Stimulated activated naive CD4-positive, alpha-beta T cell (primary cell): ENCODE results near the gene CTXN1.
"Not testable (repeated sequence)": the region's sequence is repeated elsewhere in the genome, so short reads cannot be mapped to it uniquely, and the experiment has no call there.

Source experiments
- DNase-seq, 6 experiments: peaks; one replicate each; lab custom pipeline; 2025; lab: John Stamatoyannopoulos, UW

CTXN1 gene

DNA sequence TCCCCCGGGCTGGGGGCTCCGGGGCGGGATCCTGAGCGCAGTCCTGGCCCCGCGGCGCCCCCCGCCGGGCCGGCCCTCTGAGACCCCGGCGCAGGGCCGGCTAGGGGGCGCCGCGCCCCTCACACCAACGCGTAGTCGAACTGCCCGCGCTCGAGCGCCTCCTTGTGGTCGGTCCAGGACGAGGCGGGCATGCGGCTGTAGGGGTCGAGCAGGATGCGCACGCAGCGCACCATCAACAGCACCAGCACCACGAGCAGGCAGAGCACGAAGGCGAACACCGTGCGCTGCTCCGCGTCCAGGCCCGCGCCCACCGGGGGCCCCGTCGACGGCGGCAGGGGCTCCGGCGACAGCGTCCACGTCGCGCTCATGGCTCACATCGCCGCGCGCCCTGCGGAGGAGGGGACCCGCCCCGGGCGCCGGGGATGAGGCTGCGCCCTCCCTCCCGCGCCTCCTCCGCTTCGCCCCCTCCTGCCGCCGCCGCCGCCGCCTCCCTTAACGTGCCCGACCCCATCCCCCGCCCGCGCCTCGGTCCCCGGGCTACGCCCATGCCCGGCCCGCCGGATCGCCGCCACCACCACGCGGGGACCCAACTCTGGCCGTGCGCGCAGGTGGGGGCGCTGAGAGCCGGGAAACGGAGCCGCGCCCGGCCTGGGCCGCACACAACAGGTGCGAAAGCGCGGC is 624 bp downstream of the CTXN1 start:
- peak; percentile 50 to 76 (median 70) for DNase-seq

DNA sequence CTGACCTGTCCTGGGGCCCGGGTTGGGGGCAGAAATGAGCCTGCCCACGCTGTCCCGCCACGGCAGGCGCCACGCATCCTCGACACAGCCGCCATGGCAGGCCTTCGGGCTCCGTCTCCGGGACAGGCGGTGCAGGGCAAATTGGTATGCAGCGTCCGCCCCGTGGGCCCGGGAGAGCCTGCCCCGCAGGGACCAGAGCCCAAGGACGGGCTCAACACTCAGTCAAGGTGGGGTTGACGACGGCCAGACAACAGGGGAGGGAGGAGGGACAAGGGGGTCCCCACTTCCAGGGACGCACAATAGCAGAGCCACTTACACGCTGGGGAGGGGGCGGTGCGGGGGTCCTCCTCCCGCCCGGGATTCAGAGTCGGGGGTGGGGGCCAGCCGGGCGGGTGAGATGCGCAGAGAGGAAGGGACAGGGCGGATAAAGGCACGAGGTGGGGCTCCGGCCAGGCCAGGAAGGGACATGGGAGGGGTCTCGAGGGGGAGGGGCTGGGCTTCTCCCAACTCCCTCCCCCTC is 1.2 kb downstream of the CTXN1 start:
- DNase-seq = no peak

DNA sequence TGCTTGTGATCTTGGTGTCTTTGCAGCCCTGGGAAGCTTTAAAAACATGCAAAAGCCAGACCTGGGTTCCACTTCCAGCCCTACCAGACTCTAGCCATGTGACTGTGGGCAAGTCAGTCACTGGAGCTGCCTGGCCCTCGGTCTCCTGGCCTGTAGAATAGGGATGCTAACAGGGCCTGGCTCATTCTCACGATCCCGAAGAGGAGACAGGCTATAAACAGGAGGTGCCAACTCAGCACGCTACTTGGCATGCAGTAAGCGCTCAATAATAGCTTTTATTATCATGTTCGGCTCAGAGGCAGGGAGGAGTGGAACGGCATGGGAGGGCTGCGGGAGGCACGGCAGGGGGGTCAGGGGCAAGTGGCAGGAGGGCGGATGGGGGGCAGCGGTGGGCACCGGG is 1.7 kb downstream of the CTXN1 start:
- DNase-seq = no peak

DNA sequence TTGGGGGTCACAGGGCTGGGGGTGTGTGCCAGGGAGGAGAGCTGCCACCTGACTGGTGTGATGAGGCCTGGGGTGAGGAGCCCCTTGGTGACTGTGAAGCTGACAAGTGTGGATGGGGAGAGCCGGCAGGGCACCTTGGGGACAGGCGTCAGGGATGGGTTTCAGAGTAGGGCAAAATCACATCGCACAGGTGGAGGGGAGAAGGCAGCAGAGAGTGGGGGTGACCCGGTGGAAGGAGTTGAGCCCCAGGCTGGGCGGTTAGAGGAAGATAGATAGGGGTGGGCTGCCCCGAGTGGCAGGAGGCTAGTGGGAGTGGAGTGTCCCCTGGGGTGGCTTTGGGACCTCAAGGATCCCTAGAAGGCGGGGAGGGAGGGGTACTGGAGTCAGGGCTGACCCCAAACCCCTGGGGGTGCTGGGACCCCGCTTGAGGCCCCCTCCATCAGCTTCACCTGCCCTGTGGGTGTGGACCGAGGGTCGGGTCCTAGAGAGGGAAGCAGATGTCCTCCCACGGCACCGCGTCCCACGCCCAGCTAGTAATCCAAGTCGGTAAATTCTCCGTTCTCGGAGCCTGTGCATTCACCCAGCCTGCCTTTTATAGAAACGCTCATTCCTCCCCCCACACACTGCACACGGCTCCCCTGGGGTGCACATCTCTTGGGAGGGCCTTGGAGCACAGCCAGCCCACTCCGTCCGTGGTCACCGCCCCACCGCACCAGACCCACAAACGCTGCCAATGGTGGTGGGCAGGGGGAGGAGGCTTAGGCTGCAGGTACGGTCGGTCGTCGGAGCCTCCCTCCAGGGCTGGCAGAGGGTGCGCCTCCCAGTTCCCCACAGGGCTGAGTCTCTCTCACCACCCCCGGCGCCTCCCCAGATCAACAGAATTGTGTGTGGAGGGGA is 2.4 kb downstream of the CTXN1 start:
- DNase-seq = no peak

DNA sequence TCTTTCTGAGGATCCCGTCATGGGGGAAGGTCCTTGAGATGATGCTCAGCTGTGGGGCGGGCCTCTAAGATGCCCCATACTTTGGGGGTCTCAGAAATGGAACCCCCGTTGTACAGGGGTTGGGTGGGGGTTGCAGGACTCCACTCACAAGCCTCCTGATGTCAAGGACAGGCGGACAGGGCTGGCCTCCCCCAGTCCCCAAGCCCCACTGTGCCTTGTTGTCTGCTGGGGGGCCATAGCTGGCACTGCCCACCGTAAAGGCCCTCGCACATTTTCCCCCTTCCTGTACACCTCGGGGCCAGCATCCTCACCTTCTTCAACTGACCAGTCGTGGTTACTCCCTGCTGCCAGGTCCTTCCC is 3.1 kb downstream of the CTXN1 start:
- DNase-seq = no peak

DNA sequence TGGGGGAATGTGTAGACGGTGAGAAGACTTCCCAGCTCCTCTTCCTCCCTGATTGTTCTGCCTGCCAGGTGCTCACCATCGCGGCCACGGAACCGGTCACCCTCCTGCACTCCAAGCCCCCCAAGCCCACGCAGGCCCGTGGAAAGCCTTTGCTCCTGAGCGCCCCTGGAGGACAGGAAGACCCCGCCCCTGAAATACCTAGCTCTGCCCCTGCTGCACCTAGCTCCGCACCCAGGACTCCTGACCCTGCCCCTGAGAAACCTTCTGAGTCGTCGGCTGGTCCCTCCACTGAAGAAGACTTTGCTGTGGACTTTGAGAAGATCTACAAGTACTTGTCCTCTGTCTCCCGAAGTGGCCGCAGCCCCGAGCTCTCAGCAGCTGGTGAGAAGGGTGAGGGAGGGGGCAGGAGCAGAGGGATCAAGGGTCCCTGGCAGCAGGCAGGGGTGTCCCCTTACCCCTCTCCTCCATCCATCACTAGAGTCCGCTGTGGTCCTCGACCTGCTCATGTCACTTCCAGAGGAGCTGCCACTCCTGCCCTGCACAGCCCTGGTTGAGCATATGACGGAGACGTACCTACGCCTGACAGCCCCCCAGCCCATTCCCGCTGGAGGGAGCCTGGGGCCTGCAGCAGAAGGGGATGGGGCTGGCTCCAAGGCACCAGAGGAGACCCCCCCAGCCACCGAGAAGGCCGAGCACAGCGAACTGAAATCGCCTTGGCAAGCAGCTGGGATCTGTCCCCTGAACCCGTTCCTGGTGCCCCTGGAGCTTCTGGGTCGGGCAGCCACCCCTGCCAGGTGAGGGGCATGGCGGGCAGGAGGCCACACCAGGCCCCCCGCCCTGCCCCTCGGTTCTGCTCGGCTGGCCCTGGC is 3.7 kb downstream of the CTXN1 start:
- no peak for DNase-seq

DNA sequence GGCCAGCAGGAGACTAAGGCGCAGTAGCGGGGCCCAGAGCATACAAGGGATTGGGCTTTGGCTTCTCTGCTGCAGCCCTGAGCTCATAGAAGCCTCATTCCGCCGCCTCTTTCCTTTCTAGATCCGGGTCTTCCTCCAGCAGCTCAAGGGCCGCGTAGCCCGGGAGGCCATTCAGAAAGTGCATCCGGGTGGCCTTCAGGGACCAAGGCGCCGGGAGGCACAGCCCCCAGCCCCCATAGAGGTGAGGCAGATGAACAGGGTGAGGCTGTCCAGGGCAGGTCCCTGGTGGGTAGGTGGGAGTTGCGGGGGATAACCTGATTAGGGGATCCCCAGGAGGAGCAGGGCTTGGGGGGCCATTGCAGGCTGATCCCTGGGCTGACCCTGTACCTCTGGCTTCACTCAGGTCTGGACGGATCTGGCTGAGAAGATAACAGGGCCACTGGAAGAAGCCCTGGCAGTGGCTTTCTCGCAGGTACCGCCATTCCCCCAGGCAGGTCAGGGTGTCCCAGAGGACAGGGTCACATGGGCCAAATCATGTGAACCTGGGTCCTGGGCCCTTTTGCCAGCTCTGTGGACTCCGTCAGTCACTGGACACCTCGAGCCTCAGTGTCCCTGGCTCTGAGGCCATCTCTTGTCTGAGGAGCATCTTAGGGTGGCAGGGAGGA is 4.5 kb downstream of the CTXN1 start:
- DNase-seq = no peak

DNA sequence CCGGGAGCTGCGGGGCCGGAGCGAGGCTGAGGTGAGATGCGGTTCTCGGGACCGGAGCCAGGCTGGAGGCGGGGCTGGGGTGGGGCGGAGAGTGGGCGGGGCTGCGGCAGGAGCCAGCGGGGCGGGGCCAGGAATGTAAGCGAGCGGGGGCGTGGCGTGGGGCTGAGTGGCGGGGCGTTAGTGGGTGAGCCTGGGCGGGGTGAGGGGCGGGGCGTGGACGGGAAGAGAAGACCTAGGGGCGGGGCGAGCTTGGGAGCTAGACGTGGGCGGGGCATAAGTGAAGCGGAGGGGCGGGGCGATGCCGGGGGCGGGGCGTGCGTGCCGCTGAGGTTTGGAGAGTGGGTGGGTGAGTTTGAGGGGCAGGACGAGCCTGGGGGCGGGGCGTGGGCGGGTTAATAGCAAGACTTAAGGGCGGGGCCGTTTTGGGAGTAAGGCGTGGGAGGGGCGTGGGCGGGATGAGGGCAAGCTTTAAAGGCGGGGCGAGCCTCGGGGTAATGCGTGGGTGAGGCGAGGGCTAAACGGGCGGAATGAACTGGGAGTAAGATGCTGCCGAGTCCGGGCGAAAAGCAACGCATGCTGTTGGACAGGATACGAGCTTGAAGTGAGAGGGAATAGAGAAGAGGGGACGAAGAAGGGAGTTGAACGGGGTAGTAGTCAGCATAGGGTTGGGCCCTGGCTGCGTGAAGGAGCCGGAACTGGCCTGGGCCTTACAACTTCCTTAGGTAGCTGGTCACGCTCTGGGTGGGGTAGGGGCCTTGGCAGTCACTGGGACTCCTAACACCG is 5.2 kb downstream of the CTXN1 start:
- peak; percentile 98 to 100 (median 100) for DNase-seq

DNA sequence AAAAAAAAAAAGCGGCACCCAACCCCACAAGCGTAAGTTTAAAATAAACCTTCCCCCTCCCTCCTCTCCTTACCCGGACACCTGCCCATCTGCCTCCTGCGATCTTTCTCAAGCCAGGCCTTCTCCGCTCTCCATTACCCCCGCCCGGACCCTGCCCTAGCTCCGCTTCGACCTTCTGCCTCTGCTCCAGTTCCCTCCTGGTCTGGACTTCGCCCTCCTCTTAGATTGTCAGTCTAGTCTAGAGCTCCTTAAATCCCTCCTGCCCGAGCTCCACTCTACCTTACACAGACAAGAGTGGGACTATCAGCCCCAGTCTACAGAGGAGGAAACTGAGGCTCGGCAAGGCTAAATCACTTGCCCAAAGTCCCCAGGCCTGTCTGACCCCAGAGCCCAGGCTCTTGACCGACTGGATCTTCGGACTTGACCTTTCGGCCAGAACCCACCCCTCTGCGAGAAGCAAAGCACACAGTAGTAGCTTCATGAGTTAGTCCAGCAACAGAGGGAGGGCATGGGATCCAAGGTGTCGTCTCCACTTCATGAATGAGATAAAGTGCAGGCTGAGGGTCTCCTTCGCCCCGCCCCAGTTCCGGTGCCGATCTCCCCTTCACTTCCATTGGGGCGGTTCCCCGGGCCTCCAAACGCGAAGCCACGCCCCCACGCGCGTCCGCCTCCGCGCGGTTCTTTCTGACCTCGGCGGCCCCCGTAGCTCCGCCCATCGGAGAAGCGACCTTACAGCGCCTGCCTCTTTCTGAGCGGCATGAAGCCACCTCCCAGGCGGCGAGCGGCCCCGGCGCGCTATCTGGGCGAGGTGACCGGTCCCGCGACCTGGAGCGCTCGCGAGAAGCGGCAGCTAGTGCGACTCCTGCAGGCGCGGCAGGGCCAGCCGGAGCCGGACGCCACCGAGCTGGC is 6.1 kb downstream of the CTXN1 start, which contains the start of gene SNAPC2:
SNAPC2 (plus strand) TSS at position 729 of the 909 bp plus-strand sequence; CDS start at position 758, 29 bp downstream.
- peak; percentile 93 to 100 (median 97) for DNase-seq

DNA sequence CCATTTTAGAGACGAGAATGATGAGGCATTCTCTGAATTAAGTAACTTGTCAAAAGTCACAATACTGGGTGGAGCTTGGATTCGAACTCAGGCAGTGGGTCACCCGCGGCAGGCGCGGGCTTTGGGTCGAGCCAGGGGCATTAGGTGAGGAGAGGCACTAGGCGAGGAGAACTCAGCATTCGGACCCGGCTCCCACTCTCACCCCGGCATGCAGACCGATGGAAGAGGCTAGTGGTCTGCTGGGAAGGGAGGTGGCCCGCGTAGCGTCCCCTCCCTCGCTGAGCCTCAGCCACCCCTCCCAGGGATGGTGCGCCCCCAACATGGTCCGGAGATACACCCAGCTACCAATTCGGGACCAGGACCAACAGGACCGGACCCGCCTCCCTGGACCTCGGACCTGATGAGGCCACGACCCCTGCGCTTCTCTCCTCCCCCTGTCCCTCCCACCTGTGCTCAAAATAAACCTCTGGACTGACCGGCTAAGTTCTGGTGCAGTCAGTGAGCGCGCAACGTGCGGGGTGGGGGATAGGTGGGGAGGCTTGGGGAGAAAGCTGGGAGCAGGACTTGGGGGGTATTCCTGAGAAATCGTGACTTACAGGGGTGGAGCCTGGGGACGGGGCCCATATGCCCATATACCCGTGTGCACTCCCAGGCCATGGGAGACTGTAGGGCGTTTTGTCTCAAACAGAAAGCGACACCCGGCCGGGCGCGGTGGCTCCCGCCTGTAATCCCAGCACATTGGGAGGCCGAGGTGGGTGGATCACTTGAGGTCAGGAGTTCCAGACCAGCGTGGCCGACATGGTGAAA is 7.1 kb downstream of the CTXN1 start:
- DNase-seq = no peak

DNA sequence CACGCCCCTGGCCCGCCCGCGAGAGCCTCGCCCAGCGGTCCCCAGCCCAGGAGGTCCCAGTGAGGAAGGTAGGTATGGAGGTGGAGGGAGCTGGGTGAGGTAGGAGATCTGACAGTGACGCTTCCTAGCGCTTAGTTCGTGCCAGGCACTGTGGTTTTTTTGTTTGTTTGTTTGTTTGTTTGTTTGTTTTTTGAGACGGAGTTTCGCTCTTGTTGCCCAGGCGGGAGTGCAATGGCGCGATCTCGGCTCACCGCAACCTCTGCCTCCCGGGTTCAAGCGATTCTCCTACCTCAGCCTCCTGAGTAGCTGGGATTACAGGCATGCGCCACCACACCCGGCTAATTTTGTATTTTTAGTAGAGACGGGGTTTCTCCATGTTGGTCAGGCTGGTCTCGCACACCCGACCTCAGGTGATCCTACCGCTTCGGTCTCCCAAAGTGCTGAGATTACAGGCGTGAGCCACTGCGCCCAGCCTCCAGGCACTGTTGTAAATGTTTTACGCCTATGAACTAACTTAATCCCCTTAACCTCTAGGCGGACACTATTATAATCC is 7.8 kb downstream of the CTXN1 start:
- DNase-seq = not testable (repeated sequence)

DNA sequence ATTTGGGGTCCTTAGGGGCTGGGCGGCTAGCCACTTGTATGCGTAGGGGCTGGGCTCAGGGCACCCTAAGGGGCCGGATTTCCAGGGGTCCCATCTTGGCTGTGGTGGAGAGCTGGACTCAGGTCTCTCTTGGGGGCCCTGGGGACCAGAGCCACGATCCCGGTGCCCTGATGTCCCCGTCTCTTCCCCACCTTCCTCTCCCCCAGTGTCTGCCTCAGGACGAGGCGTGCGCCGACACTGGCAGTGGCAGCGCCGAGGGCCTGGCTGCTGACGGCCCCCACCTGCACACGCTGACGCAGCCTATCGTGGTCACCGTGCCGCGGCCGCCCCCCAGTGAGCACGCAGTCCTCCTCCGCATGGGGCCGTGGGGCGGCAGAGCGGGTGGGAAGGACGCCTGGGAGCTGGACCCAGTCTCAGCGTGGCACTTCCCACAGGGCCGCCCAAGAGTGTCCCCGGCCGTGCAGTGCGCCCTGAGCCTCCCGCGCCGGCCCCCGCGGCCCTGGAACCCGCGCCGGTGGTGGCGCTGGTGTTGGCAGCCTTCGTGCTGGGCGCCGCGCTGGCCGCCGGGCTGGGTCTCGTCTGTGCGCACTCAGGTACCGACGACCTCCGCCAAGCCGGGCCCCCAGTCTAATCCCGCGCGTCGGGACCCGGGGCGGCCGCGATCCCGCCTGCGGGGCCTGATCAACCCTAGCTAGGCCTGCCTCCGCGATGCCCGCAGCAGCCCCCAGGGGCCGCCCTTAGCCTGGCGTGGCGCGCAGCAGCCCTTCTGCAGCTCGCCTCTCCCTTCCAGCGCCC is 8.5 kb downstream of the CTXN1 start:
- peak in 5 of 6 experiments; percentile 9 to 42 (median 41) for DNase-seq

DNA sequence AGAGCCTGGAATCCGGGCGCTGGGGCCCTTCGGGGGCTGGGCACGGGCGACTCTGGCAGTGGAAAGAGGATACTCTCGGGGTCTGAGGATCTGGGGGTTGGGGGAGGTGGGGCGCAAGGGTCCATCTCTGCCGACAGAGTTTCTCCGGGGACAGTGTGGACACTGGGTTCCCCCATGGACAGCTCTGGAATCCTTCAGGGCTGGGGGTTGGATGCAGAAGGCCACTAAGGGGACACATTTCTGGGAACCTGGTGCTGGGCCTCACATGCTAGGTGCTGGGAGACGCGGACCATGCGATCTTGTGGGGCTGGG is 9.0 kb downstream of the CTXN1 start:
- DNase-seq = peak in 1 of 6 experiments; percentile 44

DNA sequence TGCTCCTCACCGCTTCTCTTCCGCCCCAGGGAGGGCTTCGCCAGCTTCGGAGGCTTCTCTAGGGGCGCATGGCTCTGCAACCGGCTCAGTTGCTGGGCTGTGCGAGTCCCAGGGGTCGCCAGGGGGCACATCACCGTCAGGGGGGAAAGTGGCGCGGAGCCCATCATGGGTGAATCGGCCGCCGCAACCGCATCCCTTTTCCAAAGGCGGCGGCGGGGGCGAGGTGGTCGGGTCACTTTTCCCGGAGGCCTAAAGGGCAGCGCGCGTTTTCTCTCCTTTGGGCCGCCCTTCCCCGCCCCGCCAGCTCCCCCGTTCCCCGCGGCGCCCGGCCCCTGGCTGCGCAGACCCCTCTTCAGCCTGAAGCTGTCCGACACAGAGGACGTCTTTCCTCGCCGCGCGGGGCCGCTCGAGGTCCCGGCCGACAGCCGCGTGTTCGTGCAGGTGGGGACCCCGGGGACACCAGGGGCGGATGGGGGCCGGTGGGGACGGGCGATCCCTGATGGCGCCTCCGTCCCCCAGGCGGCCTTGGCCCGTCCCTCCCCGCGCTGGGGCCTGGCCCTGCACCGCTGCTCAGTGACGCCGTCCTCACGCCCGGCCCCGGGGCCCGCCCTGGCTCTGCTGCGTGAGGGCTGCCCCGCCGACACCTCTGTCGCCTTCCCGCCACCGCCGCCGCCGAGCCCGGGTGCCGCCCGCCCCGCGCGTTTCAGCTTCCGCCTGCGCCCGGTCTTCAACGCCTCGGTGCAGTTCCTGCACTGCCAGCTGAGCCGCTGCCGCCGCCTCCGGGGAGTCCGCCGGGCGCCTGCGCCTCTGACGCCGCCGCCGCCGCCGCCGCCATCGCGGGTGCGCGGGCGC is 9.6 kb downstream of the CTXN1 start:
- DNase-seq = peak; percentile 20 to 50 (median 36)

DNA sequence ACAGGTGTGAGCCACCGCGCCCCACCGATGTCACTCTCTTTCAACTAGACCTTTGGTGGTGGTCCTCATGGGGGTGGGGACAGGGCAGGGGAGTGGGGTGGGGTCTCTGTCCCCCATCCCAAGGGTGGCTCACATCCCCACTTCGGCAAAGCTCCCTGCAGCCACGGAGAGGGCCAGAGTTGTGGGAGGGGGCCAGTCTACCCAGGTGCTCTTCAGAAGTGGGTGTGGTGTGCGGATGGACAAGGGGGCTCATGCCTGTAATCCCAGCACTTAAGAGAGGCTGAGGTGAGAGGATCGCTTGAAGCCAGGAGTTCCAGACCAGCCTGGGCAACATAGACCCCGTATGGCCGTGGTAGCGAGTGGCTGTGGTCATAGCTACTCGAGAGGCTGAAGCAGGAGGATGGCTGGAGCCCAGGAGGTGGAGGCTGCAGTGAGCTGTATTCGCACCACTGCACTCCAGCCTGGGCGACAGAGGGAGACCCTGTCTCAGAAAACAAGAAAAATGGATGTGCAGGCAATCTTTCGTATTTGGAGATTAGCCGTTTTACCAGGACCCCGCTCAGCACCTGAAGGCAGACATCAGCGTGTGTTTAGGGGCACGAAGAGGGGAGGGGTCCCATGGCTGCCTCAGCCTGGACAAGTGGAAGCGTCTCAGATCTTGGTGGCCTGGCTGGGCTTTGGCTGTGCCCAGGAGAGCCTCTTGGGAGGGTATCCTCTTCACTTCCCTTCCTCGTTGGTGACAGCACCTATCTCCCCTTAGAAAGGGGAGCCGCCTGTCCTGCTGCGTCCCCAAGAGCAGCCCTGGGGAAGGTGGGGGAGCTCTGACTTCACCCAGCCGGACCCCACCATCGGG is 10.5 kb downstream of the CTXN1 start:
- peak in 1 of 6 experiments; percentile 34 for DNase-seq

DNA sequence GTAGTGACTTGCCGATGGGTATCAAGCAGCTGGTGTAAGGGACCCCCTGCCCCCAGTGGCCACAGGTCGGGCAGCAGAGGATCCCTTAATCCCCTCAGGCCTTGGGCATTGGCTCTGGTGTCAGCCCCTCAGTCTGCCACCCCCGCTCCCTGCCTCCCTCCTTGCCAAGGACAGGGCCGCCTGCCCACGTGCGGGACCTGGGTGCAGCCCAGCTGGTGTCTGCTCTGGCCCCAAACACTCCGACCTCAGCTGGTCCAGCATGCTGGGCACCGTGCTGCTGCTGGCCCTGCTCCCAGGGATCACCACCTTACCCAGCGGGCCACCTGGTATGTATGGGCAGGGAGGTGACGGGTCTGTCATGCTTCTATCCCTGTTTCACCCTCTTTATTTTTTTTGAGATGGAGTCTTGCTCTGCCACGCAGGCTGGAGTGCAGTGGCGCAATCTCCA is 11.3 kb downstream of the CTXN1 start, which contains the start of gene TGFBR3L:
TGFBR3L (plus strand) TSS at position 233 of the 448 bp plus-strand sequence.
- DNase-seq = no peak
